PFSK-1 (cell line): ENCODE results near the gene HSDL1.

ENCODE experiments used
- FOXP2 ChIP-seq: optimal IDR thresholded peaks from 2 replicates; pipeline ENCODE3; 2011; ENCODE audit warnings: borderline replicate concordance, control low read depth, inconsistent platforms; ENCODE audit not compliant: insufficient read depth; ENCODE audit errors: extremely low read length, extremely low read depth
- POLR2AphosphoS5 ChIP-seq: IDR thresholded peaks from 2 replicates; pipeline ENCODE4 v1.6.1; 2012; ENCODE audit warnings: low read depth, mild to moderate bottlenecking, control low read depth, low read length, moderate library complexity
- REST ChIP-seq, 2 experiments: IDR thresholded peaks; 2 replicates each; pipeline versions ENCODE4 v1.6.1 to v1.8.0; 2011 to 2012; ENCODE audit warnings: low read depth in 2 of 2, low read length in 2 of 2, control low read depth in 1 of 2, inconsistent platforms in 1 of 2, mild to moderate bottlenecking in 1 of 2, moderate library complexity in 1 of 2; ENCODE audit not compliant: insufficient read depth in 1 of 2
- SIN3A ChIP-seq: IDR thresholded peaks from 2 replicates; pipeline ENCODE4 v1.6.1; 2012; ENCODE audit warnings: mild to moderate bottlenecking, low read length, moderate library complexity, borderline replicate concordance; ENCODE audit not compliant: insufficient read depth
- TAF1 ChIP-seq: IDR thresholded peaks from 2 replicates; pipeline ENCODE4 v1.6.1; 2012; ENCODE audit warnings: low read length, control low read depth, borderline replicate concordance; ENCODE audit not compliant: insufficient read depth

HSDL1 gene

GRCh38 chr16:84098939-84099338 is 46.0 kb downstream of the HSDL1 start:
- TF ChIP-seq TAF1 (no peak), FOXP2 (no peak), REST (IDR thresholded peaks at IDR 0.05; ENCODE audit: insufficient read depth in 1 of 2, low read depth in 2 of 2, low read length in 2 of 2) (no peak), POLR2AphosphoS5 (no peak), SIN3A (no peak)

GRCh38 chr16:84096447-84097005 is 48.5 kb downstream of the HSDL1 start:
- no peak for TF ChIP-seq TAF1
- TF ChIP-seq REST (IDR thresholded peaks at IDR 0.05; ENCODE audit: insufficient read depth in 1 of 2, low read depth in 2 of 2, low read length in 2 of 2): no peak
- no peak for TF ChIP-seq POLR2AphosphoS5
- no peak for TF ChIP-seq FOXP2
- TF ChIP-seq SIN3A: no peak

- TF ChIP-seq FOXP2 (no peak), POLR2AphosphoS5 (no peak), TAF1 (no peak), REST (IDR thresholded peaks at IDR 0.05; ENCODE audit: insufficient read depth in 1 of 2, low read depth in 2 of 2, low read length in 2 of 2) (no peak), SIN3A (no peak)
Measured at GRCh38 chr16:84095466-84095865, 49.5 kb downstream of the HSDL1 start.

- TF ChIP-seq POLR2AphosphoS5 (no peak), REST (IDR thresholded peaks at IDR 0.05; ENCODE audit: insufficient read depth in 1 of 2, low read depth in 2 of 2, low read length in 2 of 2) (no peak), FOXP2 (no peak), SIN3A (no peak), TAF1 (no peak)
Measured at GRCh38 chr16:84093879-84094270, 51.1 kb downstream of the HSDL1 start.
